Tibial nerve (tissue), 4 donors: ENCODE data around the gene SNAP91.

ENCODE experiments used
- CTCF ChIP-seq, 5 experiments: fragments of 200-600 bp in 3 of 5; fragments of 450-650 bp in 2 of 5; sonication (generic) in 3 of 5; IDR thresholded peaks; one replicate each; pipeline ENCODE4 v1.5.1; 2016 to 2019; ENCODE audit warnings: antibody characterized with exemption in 5 of 5, mild to moderate bottlenecking in 3 of 5, moderate library complexity in 2 of 5
- EP300 ChIP-seq, 2 donors: sonication (generic); formaldehyde crosslinking; IDR thresholded peaks; one replicate each; pipeline ENCODE4 v1.6.1; 2017; ENCODE audit warnings: antibody characterized with exemption in 2 of 2, mild to moderate bottlenecking in 1 of 2
- POLR2A ChIP-seq, 2 donors: fragments of 450-650 bp; IDR thresholded peaks; one replicate each; pipeline ENCODE4 v1.6.1; 2017; ENCODE audit warnings: antibody characterized with exemption in 2 of 2, mild to moderate bottlenecking in 2 of 2, moderate library complexity in 2 of 2

GRCh38 chr6:83708546-83708969 is 343 bp downstream of the SNAP91 start:
- TF ChIP-seq CTCF (IDR thresholded peaks at IDR 0.05) (no peak), POLR2A (IDR thresholded peaks at IDR 0.05) (no peak), EP300 (IDR thresholded peaks at IDR 0.05) (no peak)
